Muscle layer of colon (tissue), 2 donors: ENCODE results near the gene CRADD.
"Not testable (repeated sequence)": the region's sequence is repeated elsewhere in the genome, so short reads cannot be mapped to it uniquely, and the experiment has no call there.

Experiments used
- H3K27ac ChIP-seq: one replicate; pipeline ENCODE4 v1.7.0; 2013; ENCODE audit warnings: low read depth, mild to moderate bottlenecking, low read length, moderate library complexity
- H3K27me3 ChIP-seq, 2 donors: one replicate each; pipeline ENCODE4 v1.7.0; 2013; ENCODE audit warnings: low read length in 2 of 2, mild to moderate bottlenecking in 2 of 2; ENCODE audit not compliant: insufficient read depth in 2 of 2, control insufficient read depth in 1 of 2
- H3K36me3 ChIP-seq: one replicate; pipeline ENCODE4 v1.7.0; 2013; ENCODE audit warnings: mild to moderate bottlenecking, low read length; ENCODE audit not compliant: insufficient read depth
- H3K4me1 ChIP-seq: one replicate; pipeline ENCODE4 v1.7.0; 2013; ENCODE audit warnings: mild to moderate bottlenecking, low read length; ENCODE audit not compliant: insufficient read depth
- H3K4me3 ChIP-seq, 2 donors: one replicate each; pipeline ENCODE4 v1.7.0; 2013; ENCODE audit warnings: low read length in 2 of 2, low read depth in 1 of 2, mild to moderate bottlenecking in 1 of 2, moderate library complexity in 1 of 2
- H3K9ac ChIP-seq: one replicate; pipeline ENCODE4 v1.7.0; 2013; ENCODE audit warnings: low read length
- H3K9me3 ChIP-seq: one replicate; pipeline ENCODE4 v1.7.0; 2013; ENCODE audit warnings: mild to moderate bottlenecking, low read length
- donor health status: abdominal sarcoma.
- donor health status: Adenocarcinoma of cecum.

The CRADD gene

GRCh38 chr12:93709386-93709785, 32.2 kb downstream of the CRADD start:
- H3K36me3 ChIP-seq = no peaks in the 10 kb centered on the region
- H3K27me3 ChIP-seq = no peaks in the 10 kb centered on the region
- H3K27ac ChIP-seq = no peak overlapping the region
- H3K4me3 ChIP-seq = peak overlapping the region in 1 of 2 donors; percentile 3
- H3K4me1 ChIP-seq = peaks cover 24% of the 10 kb centered on the region
- no peak overlapping the region for H3K9ac ChIP-seq
- H3K9me3 ChIP-seq = no peaks in the 10 kb centered on the region

- Histone ChIP-seq H3K27ac (no peak overlapping the region), H3K4me1 (peaks cover 24% of the 10 kb centered on the region)
Measured at GRCh38 chr12:93710574-93710926, 33.4 kb downstream of the CRADD start.

GRCh38 chr12:93711502-93711901, 34.3 kb downstream of the CRADD start:
- not testable (repeated sequence) for H3K36me3 ChIP-seq, H3K4me3 ChIP-seq, H3K27me3 ChIP-seq, H3K9me3 ChIP-seq, H3K9ac ChIP-seq, H3K27ac ChIP-seq
- peaks cover 24% of the 10 kb centered on the region for H3K4me1 ChIP-seq

More at GRCh38 chr12:93710574-93710926, 33.4 kb downstream of the CRADD start:
- H3K9me3 ChIP-seq = no peaks in the 10 kb centered on the region
- H3K4me3 ChIP-seq = no peak overlapping the region
- no peaks in the 10 kb centered on the region for H3K36me3 ChIP-seq
- H3K9ac ChIP-seq = no peak overlapping the region
- H3K27me3 ChIP-seq = no peaks in the 10 kb centered on the region

- Histone ChIP-seq H3K9ac (no peak overlapping the region), H3K27ac (peak overlapping the region; percentile 27)
Measured at GRCh38 chr12:93712200-93712599, 35.0 kb downstream of the CRADD start.

GRCh38 chr12:93713060-93713459, 35.9 kb downstream of the CRADD start:
- Histone ChIP-seq H3K9me3 (no peaks in the 10 kb centered on the region), H3K4me1 (peaks cover 24% of the 10 kb centered on the region), H3K4me3 (no peak overlapping the region), H3K27ac (peak overlapping the region; percentile 6), H3K9ac (no peak overlapping the region), H3K27me3 (no peaks in the 10 kb centered on the region), H3K36me3 (no peaks in the 10 kb centered on the region)

More at GRCh38 chr12:93712200-93712599, 35.0 kb downstream of the CRADD start:
- peaks cover 24% of the 10 kb centered on the region for H3K4me1 ChIP-seq
- no peaks in the 10 kb centered on the region for H3K9me3 ChIP-seq
- H3K36me3 ChIP-seq = no peaks in the 10 kb centered on the region
- no peak overlapping the region for H3K4me3 ChIP-seq
- no peaks in the 10 kb centered on the region for H3K27me3 ChIP-seq

GRCh38 chr12:93713800-93714199, 36.6 kb downstream of the CRADD start:
- Histone ChIP-seq H3K27me3 (no peaks in the 10 kb centered on the region), H3K36me3 (no peaks in the 10 kb centered on the region), H3K27ac (no peak overlapping the region), H3K9ac (no peak overlapping the region), H3K4me3 (no peak overlapping the region), H3K9me3 (no peaks in the 10 kb centered on the region), H3K4me1 (peaks cover 24% of the 10 kb centered on the region)

- Histone ChIP-seq H3K27ac (no peak overlapping the region), H3K36me3 (no peaks in the 10 kb centered on the region), H3K9ac (no peak overlapping the region)
Measured at GRCh38 chr12:93714382-93714781, 37.2 kb downstream of the CRADD start.

GRCh38 chr12:93719710-93720109, 42.5 kb downstream of the CRADD start:
- no peak overlapping the region for H3K9ac ChIP-seq
- peaks cover 3% of the 10 kb centered on the region for H3K9me3 ChIP-seq
- no peak overlapping the region for H3K4me3 ChIP-seq
- H3K4me1 ChIP-seq = no peaks in the 10 kb centered on the region
- H3K27me3 ChIP-seq = no peaks in the 10 kb centered on the region
- no peaks in the 10 kb centered on the region for H3K36me3 ChIP-seq
- H3K27ac ChIP-seq = no peak overlapping the region

More at GRCh38 chr12:93714382-93714781, 37.2 kb downstream of the CRADD start:
- no peaks in the 10 kb centered on the region for H3K27me3 ChIP-seq
- peaks cover 24% of the 10 kb centered on the region for H3K4me1 ChIP-seq
- no peaks in the 10 kb centered on the region for H3K9me3 ChIP-seq
- no peak overlapping the region for H3K4me3 ChIP-seq

- Histone ChIP-seq H3K9ac (no peak overlapping the region), H3K4me1 (no peaks in the 10 kb centered on the region), H3K27me3 (no peaks in the 10 kb centered on the region), H3K27ac (no peak overlapping the region), H3K9me3 (peaks cover 3% of the 10 kb centered on the region), H3K4me3 (no peak overlapping the region), H3K36me3 (no peaks in the 10 kb centered on the region)
Measured at GRCh38 chr12:93720559-93720958, 43.4 kb downstream of the CRADD start.

- H3K9me3 ChIP-seq = peaks cover 3% of the 10 kb centered on the region
- H3K27me3 ChIP-seq = no peaks in the 10 kb centered on the region
- no peaks in the 10 kb centered on the region for H3K36me3 ChIP-seq
- no peak overlapping the region for H3K9ac ChIP-seq
- H3K4me1 ChIP-seq = peaks cover 4% of the 10 kb centered on the region
- no peak overlapping the region for H3K27ac ChIP-seq
- H3K4me3 ChIP-seq = no peak overlapping the region
Measured at GRCh38 chr12:93722179-93722578, 45.0 kb downstream of the CRADD start.

GRCh38 chr12:93722835-93723567, 45.8 kb downstream of the CRADD start:
- no peak overlapping the region for H3K9ac ChIP-seq
- H3K27me3 ChIP-seq = no peaks in the 10 kb centered on the region
- peaks cover 3% of the 10 kb centered on the region for H3K9me3 ChIP-seq
- peaks cover 13% of the 10 kb centered on the region for H3K4me1 ChIP-seq
- no peaks in the 10 kb centered on the region for H3K36me3 ChIP-seq
- H3K27ac ChIP-seq = no peak overlapping the region
- H3K4me3 ChIP-seq = no peak overlapping the region

- Histone ChIP-seq H3K27ac (no peak overlapping the region), H3K9ac (no peak overlapping the region), H3K4me1 (peaks cover 14% of the 10 kb centered on the region), H3K27me3 (no peaks in the 10 kb centered on the region), H3K9me3 (peaks cover 3% of the 10 kb centered on the region), H3K36me3 (no peaks in the 10 kb centered on the region), H3K4me3 (no peak overlapping the region)
Measured at GRCh38 chr12:93723568-93723930, 46.4 kb downstream of the CRADD start.
